Frontal cortex (tissue), 4 donors: Measurements from ENCODE around the gene CDK6. TPM values are rescaled to one million over a fixed set of nuclear protein-coding genes. Genes with fewer than 3 reads are reported as not detected.
A peak's percentile ranks its signal among the peaks of the same experiment; 100 is the strongest.

Source experiments
- DNase-seq, 2 donors: peaks; one replicate each; pipeline ENCODE4 v3.0.0; 2012; ENCODE audit warnings: low spot score in 2 of 2
- FAIRE-seq: peaks from 2 replicates; lab custom pipeline; 2012; peaks lifted over from hg19 to GRCh38; lab: Jason Lieb, UNC
- total RNA-seq: library from RNA; depleted of rRNA; stranded (reverse); fragments of >200 nt; gene quantifications from one replicate; pipeline ENCODE4 v1.2.3, GENCODE V29; 2014
- donor health status: control.
- donor health status: control.
- donor health status: control.

The CDK6 gene
- total RNA-seq, 1 donor from 2014 or later = 10.2 TPM

DNA sequence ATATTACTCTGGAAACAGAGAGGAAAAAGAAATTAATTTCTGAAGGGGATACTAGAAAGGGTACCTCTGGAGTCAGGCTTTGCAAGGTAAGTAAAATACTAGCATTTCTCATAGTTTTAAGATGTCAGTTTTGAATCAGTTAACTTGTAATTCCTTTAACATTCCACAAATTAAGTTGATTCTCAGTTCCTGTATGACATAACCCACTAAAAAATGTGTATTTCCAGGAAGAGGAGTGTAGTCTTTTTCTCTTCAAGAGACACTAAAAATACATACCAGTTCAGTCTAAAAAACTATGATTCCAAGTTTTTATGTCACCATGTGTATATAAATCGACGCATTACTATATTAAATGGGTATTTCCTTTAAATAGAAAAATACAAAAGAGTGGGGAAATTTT lies 113.2 kb downstream of the CDK6 start:
- FAIRE-seq (no peak), DNase-seq (no peak)

DNA sequence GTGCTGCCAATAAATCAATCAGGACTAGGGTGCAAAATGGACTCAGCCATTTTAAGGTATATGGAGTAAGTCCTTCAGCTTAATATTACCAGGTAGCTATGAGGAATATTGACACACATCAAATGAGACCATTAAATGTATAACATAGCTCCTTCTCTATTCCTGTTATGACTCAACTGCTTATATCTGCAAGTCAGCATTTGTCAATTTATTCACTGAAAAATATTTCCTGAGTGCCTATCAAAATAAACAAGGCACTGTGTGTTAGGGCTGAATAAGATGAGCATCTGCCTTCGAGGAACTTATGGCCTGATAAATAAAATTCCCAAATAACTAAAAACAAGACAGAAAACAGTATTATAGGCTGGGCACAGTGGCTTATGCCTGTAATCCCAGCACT lies 113.8 kb downstream of the CDK6 start:
- no peak for FAIRE-seq

DNA sequence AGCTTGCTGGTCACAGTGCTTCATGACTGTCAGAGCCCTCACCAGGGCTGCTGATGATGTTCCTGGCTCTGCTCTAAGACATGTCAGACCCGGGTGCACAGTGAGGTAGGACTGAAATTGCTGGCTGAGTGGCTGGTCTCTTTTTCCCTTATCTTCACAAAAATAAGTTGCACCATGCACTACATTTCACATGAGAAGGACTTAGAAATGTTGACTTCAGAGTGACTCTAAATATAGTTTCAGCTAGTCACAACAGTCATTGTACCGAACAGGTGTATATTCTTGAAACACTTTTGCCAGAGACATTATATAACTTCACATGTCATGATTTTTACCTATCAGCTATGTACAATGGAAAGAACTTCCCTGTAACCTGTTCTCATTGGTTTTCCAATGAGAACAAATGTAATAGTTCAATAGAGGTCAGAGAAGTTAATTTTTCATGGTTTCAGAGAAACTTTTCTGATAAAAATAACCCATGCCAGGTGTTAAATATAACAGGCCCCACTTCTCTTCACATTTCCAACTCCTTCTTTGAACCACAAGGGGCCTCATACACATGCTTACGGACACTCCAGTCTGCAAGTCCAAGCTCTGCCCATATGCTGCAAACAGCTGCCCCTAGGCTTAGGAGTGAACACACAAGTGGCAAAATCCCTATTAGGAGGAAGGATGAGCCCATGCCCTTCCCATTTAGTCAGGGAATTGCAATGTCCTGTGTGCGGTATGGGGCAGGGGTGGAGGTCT lies 115.6 kb downstream of the CDK6 start:
- DNase-seq = no peak

More for the DNA sequence above, 113.8 kb downstream of the CDK6 start:
- no peak for DNase-seq

DNA sequence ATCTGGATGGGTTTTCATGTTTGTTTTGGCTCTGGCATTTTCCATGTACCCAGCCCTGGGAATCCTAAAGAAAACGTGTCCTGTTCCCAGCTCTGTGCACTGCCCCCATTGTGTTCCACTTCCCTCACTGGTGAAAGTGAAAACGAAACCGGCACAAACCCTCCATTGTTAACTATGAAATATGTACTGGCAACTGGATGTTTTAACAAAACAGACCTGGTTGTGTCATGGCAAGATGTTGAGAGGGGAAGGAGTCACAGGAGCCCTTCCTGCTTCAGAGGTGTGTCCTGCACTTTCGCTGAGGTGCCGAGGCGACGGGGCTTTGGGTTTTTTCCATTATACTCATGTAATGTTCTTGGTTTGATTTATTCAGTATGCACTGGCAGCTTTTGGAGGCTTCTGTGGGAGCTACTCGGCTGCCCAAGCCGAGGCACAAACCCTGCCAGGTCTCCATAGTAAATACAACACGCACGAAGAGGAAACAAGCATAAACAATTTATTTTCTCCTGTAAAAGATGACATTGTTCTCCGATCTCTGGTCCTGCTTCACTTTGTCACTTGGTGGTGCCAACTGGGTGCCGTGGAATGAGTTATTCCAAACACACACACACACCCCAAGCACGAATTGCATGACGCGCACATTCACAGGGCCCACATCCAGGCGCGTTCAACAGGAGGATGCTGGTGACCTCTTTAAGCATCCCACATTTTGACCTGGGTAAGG lies 118.2 kb downstream of the CDK6 start:
- DNase-seq = peak; percentile 13 to 17

More for the DNA sequence above, 115.6 kb downstream of the CDK6 start:
- FAIRE-seq = no peak

DNA sequence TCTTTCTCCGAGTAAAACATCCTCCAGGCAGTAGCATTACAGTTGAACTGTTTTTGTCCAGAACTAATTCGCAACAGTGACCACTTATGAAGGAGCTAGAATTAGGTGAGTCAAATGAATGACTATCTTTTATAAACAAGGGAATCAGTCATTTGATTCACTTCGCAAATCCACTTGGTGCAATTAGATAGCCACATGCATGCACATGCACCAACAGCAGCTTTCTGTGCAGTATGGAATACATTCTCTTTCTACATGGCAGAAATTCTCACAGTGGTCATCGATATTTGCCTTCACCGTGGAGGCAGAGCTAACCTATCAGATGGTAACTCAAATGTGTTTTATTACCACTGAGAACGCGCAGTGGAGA lies 118.8 kb downstream of the CDK6 start:
- no peak for FAIRE-seq
- DNase-seq = no peak

More for the DNA sequence above, 118.2 kb downstream of the CDK6 start:
- no peak for FAIRE-seq

DNA sequence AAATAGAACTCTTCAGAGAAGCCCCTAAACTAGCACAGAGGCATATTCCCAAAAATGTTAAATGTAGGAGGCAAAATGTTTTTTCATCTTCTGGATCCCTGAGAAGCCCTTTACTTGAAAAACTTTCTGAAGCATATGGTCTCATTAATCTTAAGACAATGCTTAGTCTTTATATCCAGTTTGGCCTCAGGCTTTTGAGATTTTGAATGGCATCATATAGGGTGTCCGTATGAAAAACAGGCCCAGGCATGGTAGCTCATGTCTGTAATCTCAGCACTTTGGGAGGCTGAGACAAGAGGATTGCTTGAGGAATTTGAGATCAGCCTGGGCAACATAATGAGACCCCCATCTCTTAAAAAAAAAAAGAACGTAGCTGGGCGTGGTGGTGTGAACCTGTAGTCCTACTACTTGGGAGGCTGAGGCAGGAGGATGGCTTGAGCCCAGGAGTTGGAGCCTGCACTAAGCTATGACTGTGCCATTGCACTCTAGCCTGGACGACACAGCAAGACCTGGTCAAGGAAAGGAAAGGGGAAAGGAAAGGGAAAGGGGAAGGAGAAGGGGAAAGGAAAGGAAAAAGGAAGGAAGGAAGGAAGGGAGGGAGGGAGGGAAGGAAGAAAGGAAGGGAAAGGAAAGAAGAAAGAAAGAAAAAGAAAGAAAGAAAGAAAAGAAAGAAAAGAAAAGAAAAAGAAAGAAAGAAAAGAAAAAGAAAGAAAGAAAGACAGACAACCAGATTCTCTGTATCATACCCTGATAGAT lies 119.4 kb downstream of the CDK6 start:
- DNase-seq (no peak), FAIRE-seq (no peak)

DNA sequence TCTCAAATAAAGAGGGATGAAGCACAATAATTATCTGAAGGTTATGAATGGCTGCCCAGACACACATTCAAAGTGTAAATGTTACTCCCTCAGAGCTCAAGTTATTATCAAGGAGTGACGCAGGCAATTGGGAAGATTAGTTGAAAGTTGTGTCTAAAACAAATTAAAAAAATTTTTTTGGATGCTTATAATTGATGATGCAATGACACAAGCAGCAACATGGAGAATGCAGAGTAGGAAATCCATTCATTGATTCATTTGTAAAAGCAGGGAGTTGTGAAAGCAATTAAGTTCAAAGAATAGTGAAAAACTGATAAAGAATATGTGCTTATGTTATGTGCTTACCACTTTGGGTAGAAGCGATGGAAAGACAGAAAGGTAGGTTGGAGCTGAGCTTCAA lies 120.4 kb downstream of the CDK6 start:
- DNase-seq (no peak), FAIRE-seq (no peak)

DNA sequence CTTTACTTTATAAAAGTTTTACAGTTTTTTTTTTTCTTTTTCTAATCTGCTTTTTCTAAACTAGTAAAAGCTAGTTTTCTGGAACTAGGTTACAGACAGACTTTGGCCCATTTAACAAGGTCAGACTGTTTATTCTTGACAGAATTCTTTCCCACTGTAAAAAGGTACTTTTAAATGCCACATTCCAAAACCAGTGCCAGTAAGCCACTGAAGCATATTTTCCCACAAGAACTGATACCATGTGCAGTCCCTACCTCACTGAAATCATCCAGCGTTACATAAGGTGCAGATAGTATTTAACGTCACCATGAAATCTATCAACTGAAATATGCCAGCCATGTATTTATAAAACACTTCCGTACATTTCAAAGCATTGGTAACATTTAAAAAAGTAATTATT lies 121.6 kb downstream of the CDK6 start:
- DNase-seq = no peak
- FAIRE-seq = no peak

DNA sequence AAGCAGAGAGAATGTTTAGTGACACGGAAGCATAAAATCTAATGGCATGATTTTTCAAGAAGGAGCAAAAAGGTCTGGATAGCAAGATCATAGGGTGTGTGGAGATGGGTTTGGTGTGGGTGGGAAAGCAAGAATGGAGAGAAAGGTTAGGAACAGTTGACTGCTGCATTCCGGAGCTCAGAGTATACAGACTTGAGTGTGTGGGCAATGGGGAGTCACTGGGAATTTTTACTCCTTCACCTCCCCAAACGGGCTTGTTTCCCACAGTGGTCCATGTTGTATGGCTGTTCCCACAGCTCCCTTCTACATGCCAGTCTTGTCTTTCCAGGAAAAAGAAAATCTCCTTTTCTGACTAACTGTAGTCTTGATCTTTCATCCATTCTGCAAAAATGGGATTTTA lies 122.1 kb downstream of the CDK6 start:
- DNase-seq = no peak
- no peak for FAIRE-seq

DNA sequence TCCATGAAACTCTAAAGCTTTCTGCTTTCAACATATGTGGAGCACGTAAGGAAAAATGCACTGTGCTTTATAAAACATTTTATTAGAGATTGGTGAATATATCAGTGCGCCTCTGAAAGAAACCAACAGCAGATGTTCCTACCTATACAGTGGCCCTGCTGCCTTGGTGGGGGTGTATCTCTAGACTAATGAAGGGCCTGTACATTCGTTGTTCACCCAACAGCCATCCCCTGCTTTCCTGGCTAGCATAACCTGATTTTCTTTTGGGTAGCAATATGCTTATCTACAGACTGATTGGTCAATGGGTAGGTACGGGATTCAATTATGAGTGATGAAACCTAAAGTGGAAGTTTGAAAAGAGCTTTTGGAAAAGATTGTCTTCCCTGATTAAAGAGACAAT lies 126.5 kb downstream of the CDK6 start:
- no peak for DNase-seq
- no peak for FAIRE-seq

DNA sequence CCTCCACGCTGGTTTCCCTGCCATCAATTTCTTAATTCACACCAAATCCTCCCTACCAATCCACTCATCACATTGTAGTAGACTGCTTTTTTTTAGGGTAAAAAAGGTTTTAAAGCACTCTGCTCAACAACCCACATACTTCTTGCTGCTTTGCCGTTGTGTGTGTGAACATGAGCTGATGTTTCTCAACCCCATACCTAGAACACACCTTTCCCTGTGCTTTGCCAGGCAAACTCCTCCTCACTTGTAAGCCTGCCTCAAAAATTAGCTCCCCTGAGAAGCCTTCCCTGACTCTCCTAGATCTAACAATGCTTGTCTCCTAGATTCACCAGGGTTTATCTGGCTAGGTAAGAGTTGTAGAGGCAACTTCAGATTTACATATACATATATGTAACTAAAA lies 127.2 kb downstream of the CDK6 start:
- DNase-seq (no peak), FAIRE-seq (no peak)

DNA sequence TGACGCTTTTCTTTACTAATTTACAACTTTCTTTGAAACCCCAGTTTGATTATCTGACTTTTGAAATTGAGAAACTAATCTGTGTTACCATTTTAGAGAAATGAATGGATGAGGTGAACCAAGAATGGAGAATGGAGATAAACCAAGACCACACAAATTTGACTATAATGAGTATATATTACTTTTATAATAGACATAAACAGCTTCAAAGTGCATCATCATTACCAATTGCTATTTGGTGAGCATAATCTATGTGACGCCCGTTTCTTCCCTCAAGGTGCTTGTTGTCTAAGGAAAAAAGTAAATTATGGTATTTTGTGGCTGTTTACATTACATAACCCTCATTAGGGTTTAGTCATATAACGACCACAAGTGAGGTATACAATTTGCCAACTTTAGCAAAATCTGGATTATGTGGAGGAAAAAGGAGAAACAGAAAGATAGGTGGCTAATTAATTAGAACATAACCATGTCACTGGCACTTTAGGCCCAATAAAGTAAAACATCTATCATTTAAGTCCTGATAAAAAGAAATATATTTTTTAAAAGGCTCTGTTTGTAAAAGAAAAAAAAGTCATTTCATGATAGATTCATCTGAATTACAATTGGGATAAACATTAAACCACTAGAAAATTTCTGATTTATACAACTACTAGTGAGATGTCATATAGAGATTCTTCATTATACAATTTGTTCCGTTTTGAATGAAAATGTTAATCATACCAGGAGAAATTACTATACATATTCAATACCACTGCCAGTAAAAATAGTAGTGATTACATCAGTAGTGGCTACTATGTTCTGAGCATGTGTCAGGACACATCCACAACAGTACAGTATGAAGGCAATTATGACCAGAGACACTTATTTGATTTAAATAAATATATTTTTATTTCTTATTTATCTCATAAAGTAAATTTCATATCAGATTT lies 128.0 kb downstream of the CDK6 start:
- DNase-seq (no peak), FAIRE-seq (no peak)

DNA sequence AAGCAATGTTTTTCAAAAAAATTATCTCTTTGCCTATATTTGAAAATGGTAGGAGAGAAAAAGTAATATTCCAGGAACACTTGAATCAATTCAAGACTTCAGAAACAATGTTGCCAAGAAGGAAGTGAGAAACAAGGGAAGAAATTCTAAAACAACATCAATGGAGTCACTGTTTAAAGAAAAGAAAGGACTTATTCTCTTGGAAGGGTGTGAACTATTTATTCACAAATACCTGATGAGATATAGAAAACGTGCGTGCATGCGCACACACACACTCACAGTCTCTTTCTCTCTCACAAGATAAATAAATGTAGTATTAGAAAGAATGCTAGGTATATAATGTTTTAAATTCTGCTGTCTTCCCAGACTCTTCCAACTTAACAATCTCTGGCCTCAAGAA lies 128.9 kb downstream of the CDK6 start:
- no peak for DNase-seq
- no peak for FAIRE-seq

DNA sequence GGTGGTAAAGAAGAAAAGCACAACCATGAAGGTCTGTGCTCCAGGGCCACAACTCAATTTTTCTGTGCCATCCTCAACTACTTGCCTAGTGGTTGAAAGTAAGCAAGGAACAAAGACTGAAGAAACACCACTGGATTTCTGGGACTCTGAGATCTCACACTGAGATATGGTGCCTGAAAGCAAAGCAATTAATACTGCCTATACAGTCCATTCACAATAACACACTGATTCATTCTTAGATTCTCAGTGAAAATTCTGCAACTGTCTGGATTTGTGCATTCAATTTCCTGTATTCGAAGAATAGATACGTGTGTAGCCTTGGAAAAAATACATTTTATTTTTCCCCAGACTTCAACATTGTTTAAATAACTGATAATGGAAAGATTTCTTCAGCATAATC lies 129.8 kb downstream of the CDK6 start:
- DNase-seq (no peak), FAIRE-seq (no peak)

DNA sequence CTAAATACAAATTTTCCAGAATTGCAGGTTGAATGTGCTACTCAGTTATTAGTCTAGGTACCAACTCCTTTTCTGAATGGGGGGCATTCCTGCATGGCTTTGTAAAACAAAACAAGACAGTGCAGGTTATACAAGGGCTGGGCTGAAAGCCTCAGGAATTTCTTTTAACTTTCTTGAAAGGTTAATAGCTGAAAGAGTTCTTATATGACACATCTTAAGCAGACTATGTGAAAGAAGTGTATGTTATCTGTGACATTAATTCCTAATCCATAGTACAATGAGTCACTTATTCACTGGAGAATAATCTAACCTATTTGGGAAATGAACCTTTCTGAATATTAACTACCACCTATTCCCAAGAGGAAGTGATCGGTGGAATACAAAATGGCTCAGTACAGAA lies 130.5 kb downstream of the CDK6 start:
- DNase-seq = no peak
- FAIRE-seq = no peak

DNA sequence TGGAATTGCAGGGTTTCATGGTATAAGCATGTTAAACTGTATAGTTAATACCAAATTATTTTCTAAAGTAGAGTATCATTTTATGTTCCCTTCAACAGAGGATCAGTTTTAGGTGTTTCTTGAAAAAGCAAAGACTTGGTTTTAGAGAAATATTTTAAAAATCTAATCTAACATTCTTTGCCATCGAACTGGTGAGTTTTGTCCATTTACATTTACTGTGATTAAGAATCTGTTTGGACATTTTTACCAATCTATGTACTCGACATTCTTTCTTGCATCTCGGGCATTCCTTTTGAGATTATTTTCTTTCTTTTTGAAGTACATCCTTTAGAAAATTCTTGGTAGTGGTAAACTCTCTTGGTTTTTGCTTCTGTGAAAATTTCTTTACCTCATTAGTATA lies 131.5 kb downstream of the CDK6 start:
- no peak for DNase-seq
- FAIRE-seq = no peak

DNA sequence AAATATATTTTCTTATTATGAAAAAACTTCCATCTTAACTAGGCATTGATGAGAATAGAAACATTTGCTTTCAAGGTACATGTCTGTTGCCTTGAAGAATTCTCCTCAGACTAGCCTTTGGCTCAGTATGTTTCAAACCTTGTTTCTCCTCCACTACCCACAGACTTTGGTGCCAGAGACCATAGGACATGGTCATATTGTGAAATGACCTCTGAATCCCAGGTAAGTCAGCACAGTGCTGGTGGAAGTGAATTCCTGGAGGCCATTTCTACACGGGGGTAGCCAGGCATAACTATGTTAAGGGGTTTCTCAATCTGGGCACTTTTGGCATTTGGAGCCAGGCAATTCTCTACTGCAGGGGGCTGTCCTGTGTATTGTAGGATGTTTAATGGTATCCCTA lies 133.8 kb downstream of the CDK6 start:
- DNase-seq = no peak
- no peak for FAIRE-seq

DNA sequence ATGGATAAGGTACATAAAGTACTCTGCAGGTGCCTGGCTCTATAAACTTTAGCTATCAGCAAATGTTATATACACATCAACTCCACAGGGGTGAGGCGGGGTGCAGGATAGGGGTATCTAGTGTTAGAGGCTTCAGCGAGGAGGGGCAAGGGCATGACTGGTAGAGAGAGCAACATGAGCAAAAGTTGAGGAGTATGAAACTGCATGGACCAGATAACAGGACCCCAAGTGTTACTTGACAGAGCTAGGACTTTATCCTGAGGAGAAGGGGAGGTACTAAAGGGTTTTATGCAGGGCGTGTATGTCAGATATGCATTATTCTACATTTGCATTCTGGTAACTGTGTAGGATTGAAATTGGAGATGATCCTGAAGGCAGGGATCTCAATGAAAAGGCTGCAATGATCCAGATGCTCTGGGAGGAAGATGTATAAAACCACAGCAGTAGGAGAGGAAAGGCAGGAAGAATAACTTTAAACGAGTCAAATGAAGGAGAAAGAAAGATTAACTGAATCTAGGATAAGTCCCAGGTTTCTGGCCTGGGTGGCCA lies 136.3 kb downstream of the CDK6 start:
- DNase-seq (no peak), FAIRE-seq (no peak)

DNA sequence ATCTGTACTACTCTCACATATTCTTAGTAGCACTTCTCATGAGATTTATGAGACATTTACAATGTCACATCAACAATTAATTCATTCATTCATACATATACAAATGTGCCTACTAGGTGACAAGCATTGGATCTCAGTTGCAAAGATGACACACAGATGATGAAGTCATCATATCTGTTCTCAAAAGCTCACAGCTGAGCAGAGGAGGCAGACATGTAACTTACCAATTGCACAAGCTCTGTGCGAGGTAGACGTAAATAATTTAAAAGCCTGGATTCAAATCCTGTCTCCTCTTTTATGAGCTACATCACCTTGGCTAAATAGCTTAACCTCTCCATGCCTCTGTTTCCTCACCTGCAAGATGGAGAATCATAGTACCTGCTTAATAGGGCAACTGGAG lies 136.8 kb downstream of the CDK6 start:
- no peak for FAIRE-seq
- no peak for DNase-seq
